Gastrocnemius medialis (tissue), 4 donors: ENCODE measurements around the gene CNIH3.

Experiments used
- POLR2A ChIP-seq, 2 donors: fragments of 450-650 bp; IDR thresholded peaks; one replicate each; pipeline ENCODE4 v1.6.1; 2017; ENCODE audit warnings: antibody characterized with exemption in 2 of 2, mild to moderate bottlenecking in 2 of 2, moderate library complexity in 2 of 2
- TF ChIP-seq, protein P1 (sequence below), 5 experiments: fragments of 450-650 bp in 3 of 5; fragments of 200-600 bp in 2 of 5; sonication (generic) in 2 of 5; IDR thresholded peaks in 4 of 5; conservative IDR thresholded peaks in 1 of 5; 1 replicate in 4 of 5; 2 replicates in 1 of 5; pipeline ENCODE4 v1.5.1; 2016 to 2019; ENCODE audit warnings: antibody characterized with exemption in 5 of 5, mild to moderate bottlenecking in 3 of 5, moderate library complexity in 3 of 5

DNA sequence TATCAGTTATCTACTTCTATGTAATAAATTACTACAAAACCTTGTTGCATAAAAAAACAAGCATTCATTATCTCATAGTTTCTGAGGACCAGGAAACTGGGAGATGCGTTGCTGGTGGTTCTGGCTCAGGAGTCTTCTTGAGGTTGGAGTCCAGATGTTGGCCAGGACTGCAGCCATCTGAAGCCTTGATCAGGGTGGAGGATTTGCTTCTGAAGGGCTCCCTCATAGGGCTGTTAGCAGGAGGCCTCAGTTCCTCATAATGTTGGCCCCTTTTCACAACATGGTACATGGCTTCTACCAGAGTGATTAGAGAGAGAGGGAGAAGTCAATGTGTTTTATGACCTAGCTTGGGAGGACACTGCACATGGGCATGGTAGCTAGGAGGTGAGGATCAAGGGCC, 137.4 kb downstream of the CNIH3 start:
- TF ChIP-seq, protein P1, sequence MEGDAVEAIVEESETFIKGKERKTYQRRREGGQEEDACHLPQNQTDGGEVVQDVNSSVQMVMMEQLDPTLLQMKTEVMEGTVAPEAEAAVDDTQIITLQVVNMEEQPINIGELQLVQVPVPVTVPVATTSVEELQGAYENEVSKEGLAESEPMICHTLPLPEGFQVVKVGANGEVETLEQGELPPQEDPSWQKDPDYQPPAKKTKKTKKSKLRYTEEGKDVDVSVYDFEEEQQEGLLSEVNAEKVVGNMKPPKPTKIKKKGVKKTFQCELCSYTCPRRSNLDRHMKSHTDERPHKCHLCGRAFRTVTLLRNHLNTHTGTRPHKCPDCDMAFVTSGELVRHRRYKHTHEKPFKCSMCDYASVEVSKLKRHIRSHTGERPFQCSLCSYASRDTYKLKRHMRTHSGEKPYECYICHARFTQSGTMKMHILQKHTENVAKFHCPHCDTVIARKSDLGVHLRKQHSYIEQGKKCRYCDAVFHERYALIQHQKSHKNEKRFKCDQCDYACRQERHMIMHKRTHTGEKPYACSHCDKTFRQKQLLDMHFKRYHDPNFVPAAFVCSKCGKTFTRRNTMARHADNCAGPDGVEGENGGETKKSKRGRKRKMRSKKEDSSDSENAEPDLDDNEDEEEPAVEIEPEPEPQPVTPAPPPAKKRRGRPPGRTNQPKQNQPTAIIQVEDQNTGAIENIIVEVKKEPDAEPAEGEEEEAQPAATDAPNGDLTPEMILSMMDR (IDR thresholded peaks at IDR 0.05 in 4 of 5, conservative IDR thresholded peaks at IDR 0.05 in 1 of 5) = no peak
- TF ChIP-seq POLR2A (IDR thresholded peaks at IDR 0.05) = no peak
